ENCODE results near the gene ZNF783. TPM values are rescaled to one million over a fixed set of nuclear protein-coding genes. Genes with fewer than 3 reads are reported as not detected.

ZNF783 gene
- polyA plus RNA-seq, 2 of the 4 experiments (the other 2 are of a cell fraction), result 7.4 to 8.0 TPM

DNA sequence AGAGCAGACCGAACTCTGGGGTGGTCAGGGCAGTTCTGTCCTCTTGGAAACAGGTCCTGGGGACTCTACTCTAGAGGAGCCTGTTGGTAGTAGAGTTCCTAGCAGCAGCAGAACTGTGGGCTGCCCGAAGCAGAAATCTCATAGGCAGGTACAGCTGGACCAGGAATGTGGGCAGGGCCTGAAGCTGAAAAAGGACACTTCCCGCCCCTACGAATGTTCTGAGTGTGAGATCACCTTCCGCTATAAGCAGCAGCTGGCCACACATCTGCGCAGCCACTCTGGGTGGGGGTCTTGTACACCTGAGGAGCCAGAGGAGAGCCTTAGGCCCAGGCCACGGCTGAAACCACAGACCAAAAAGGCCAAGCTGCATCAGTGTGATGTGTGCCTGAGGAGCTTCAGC, 8.3 kb upstream of the ZNF783 start (continued):
- TF ChIP-seq RNF2 (IDR thresholded peaks at IDR 0.05; ENCODE audit: borderline replicate concordance, low read depth) (no peak), JUN (IDR thresholded peaks at IDR 0.05) (no peak), SMC3 (IDR thresholded peaks at IDR 0.05) (no peak), RAD21 (conservative IDR thresholded peaks at IDR 0.05 in 1 of 2, IDR thresholded peaks at IDR 0.05 in 1 of 2) (no peak), CHD4 (IDR thresholded peaks at IDR 0.05; ENCODE audit: borderline replicate concordance) (no peak), ZNF302 (CRISPR knock-in tag; IDR thresholded peaks at IDR 0.05) (no peak), TFCP2L1 (CRISPR knock-in tag; IDR thresholded peaks at IDR 0.05) (no peak), FOSL2 (IDR thresholded peaks at IDR 0.05) (no peak), FOSL2 (CRISPR knock-in tag; IDR thresholded peaks at IDR 0.05) (no peak), HES2 (IDR thresholded peaks at IDR 0.05) (no peak), MYC (IDR thresholded peaks at IDR 0.05; ENCODE audit: borderline replicate concordance, low read length) (no peak)

DNA sequence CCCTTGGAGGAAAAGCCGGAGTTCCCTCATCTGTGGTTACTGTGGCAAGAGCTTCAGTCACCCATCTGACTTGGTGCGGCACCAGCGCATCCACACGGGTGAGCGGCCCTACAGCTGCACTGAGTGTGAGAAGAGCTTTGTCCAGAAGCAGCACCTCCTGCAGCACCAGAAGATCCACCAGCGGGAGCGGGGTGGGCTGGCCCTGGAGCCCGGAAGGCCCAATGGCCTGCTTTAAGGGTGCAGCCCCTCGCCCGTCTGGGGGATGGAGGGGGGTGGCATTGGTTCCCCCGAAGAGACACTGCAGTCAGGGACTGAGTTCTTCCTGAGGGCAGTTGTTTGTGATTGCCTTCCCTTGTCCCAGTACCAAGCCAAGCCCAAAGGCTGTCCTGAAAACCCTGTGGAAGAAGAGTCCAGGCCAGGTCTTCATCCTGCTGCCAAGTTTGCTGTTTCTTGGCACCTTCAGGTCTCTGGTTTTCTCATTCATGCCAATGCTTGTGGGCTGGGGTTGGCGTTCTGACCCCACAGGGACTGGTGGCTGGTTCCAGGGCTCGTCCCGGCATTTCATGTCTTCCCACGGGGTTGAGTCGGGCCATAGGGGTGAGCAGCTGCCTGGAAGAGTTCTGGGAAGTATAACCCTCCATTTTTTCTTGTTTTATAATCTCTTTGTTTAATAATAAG, 7.7 kb upstream of the ZNF783 start:
- WGBS (ENCODE audit: missing lambda C conversion rate), result 95% methylated on average over 10 of the region's 16 CpGs
- FAIRE-seq, result no peak

More for the DNA sequence above, 7.7 kb upstream of the ZNF783 start:
- no peak overlapping the region for H3K4me3 ChIP-seq
- TF ChIP-seq BCL3 (IDR thresholded peaks at IDR 0.05), result no peak
- TF ChIP-seq, protein P1, sequence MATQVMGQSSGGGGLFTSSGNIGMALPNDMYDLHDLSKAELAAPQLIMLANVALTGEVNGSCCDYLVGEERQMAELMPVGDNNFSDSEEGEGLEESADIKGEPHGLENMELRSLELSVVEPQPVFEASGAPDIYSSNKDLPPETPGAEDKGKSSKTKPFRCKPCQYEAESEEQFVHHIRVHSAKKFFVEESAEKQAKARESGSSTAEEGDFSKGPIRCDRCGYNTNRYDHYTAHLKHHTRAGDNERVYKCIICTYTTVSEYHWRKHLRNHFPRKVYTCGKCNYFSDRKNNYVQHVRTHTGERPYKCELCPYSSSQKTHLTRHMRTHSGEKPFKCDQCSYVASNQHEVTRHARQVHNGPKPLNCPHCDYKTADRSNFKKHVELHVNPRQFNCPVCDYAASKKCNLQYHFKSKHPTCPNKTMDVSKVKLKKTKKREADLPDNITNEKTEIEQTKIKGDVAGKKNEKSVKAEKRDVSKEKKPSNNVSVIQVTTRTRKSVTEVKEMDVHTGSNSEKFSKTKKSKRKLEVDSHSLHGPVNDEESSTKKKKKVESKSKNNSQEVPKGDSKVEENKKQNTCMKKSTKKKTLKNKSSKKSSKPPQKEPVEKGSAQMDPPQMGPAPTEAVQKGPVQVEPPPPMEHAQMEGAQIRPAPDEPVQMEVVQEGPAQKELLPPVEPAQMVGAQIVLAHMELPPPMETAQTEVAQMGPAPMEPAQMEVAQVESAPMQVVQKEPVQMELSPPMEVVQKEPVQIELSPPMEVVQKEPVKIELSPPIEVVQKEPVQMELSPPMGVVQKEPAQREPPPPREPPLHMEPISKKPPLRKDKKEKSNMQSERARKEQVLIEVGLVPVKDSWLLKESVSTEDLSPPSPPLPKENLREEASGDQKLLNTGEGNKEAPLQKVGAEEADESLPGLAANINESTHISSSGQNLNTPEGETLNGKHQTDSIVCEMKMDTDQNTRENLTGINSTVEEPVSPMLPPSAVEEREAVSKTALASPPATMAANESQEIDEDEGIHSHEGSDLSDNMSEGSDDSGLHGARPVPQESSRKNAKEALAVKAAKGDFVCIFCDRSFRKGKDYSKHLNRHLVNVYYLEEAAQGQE (IDR thresholded peaks at IDR 0.05), result no peak
- TF ChIP-seq ESRRA (IDR thresholded peaks at IDR 0.05; ENCODE audit: borderline replicate concordance, low read length), result no peak
- no peak for TF ChIP-seq CHD2 (IDR thresholded peaks at IDR 0.05; ENCODE audit: low read length, partially characterized antibody)
- TF ChIP-seq PBX3 (IDR thresholded peaks at IDR 0.05), result no peak
- TF ChIP-seq MAX (IDR thresholded peaks at IDR 0.05), result no peak
- no peak for TF ChIP-seq ZFP36 (IDR thresholded peaks at IDR 0.05; ENCODE audit: borderline replicate concordance, partially characterized antibody)
- no peak for TF ChIP-seq HDAC2 (IDR thresholded peaks at IDR 0.05)
- no peak for TF ChIP-seq POLR2A (IDR thresholded peaks at IDR 0.05; ENCODE audit: low read length)
- TF ChIP-seq CHD4 (IDR thresholded peaks at IDR 0.05; ENCODE audit: borderline replicate concordance), result no peak
- no peak for TF ChIP-seq HOXB13 (CRISPR knock-in tag; IDR thresholded peaks at IDR 0.05; ENCODE audit: low read depth)
- no peak for TF ChIP-seq CTCF (IDR thresholded peaks at IDR 0.05)
- no peak for TF ChIP-seq EHMT2 (IDR thresholded peaks at IDR 0.05; ENCODE audit: low read depth)
- TF ChIP-seq, protein P2, sequence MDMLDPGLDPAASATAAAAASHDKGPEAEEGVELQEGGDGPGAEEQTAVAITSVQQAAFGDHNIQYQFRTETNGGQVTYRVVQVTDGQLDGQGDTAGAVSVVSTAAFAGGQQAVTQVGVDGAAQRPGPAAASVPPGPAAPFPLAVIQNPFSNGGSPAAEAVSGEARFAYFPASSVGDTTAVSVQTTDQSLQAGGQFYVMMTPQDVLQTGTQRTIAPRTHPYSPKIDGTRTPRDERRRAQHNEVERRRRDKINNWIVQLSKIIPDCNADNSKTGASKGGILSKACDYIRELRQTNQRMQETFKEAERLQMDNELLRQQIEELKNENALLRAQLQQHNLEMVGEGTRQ (IDR thresholded peaks at IDR 0.05), result no peak
- no peaks in the 10 kb centered on the region for H3K4me1 ChIP-seq
- ATAC-seq, result no peak
- no peaks in the 10 kb centered on the region for H3K9me3 ChIP-seq
- H3K27ac ChIP-seq, result no peak overlapping the region
- DNase-seq (ENCODE audit: low read depth in 1 of 2, low spot score in 1 of 2), result no peak
- POLR2A ChIA-PET, result no interaction called here
- CTCF ChIA-PET, result interaction anchor here (1.4 to 2.5 kb wide), 2 partner anchors 107 to 189 kb away, joined by 3 to 6 read pairs; partner anchors contain the start of gene ZNF398
- H3K4me2 ChIP-seq, result no peak overlapping the region
